OCI-LY7 (cell line): ENCODE data around the gene PLEKHG7. TPM values are rescaled to one million over a fixed set of nuclear protein-coding genes. Genes with fewer than 3 reads are reported as not detected.

Source experiments
- BruUV-seq: library from RNA; stranded (reverse); fragments of 400-500 nt; replicated peaks from 2 replicates; lab custom pipeline; 2021; lab: Mats Ljungman, UMichigan
- CTCF ChIA-PET: fragments of 300-600 bp; sonication (Branson Sonifier 250); formaldehyde crosslinking; loops from one replicate; lab custom pipeline; 2022; ENCODE audit warnings: antibody characterized with exemption; ENCODE audit not compliant: unreplicated experiment; lab: Charles Lee
- POLR2A ChIA-PET: fragments of 300-600 bp; sonication (Branson Sonifier 250); formaldehyde crosslinking; loops from one replicate; lab custom pipeline; 2022; ENCODE audit warnings: antibody characterized with exemption; lab: Charles Lee
- DNase-seq: peaks from one replicate; pipeline ENCODE4 v3.0.0-alpha.2; 2015; ENCODE audit warnings: low spot score
- H2AFZ ChIP-seq: fragments of 200-600 bp; sonication (generic), shearing (Covaris generic); 2 replicates; pipeline ENCODE4 v1.6.1; 2014; ENCODE audit warnings: mild to moderate bottlenecking, antibody characterized with exemption, low read length, moderate library complexity
- H3K27ac ChIP-seq: fragments of 200-600 bp; sonication (generic); 2 replicates; pipeline ENCODE4 v1.5.1; 2014; ENCODE audit warnings: mixed run types, low read depth, mild to moderate bottlenecking, moderate library complexity, low read length, inconsistent platforms; ENCODE audit not compliant: poor library complexity, severe bottlenecking
- H3K36me3 ChIP-seq: fragments of 200-600 bp; sonication (generic); 2 replicates; pipeline ENCODE4 v1.6.1; 2014; ENCODE audit warnings: mild to moderate bottlenecking, antibody characterized with exemption, low read length, moderate library complexity, mixed read lengths; ENCODE audit not compliant: insufficient read depth
- H3K4me1 ChIP-seq: fragments of 200-600 bp; sonication (generic); 2 replicates; pipeline ENCODE4 v1.5.1; 2014; ENCODE audit warnings: mild to moderate bottlenecking, low read length; ENCODE audit not compliant: insufficient read depth, poor library complexity, severe bottlenecking
- H3K4me2 ChIP-seq: fragments of 200-600 bp; sonication (generic); 2 replicates; pipeline ENCODE4 v1.6.1; 2014; ENCODE audit warnings: mild to moderate bottlenecking, low read length
- H3K4me3 ChIP-seq: fragments of 200-600 bp; sonication (generic); 2 replicates; pipeline ENCODE4 v1.5.1; 2014; ENCODE audit warnings: mild to moderate bottlenecking, low read depth, low read length; ENCODE audit not compliant: poor library complexity, severe bottlenecking
- H3K79me2 ChIP-seq: fragments of 200-600 bp; sonication (generic); 2 replicates; pipeline ENCODE4 v1.6.1; 2016; ENCODE audit warnings: low read depth, mild to moderate bottlenecking, low read length, moderate library complexity, mixed read lengths; ENCODE audit not compliant: insufficient read depth
- H3K9me2 ChIP-seq: fragments of 200-600 bp; sonication (generic); 2 replicates; pipeline ENCODE4 v1.6.1; 2016; ENCODE audit warnings: mild to moderate bottlenecking, low read length, mixed read lengths; ENCODE audit not compliant: insufficient read depth
- H3K9me3 ChIP-seq: fragments of 200-600 bp; sonication (generic); 2 replicates; pipeline ENCODE4 v1.6.1; 2014; ENCODE audit warnings: mild to moderate bottlenecking, mixed run types, low read length, mixed read lengths
- H4K20me1 ChIP-seq: fragments of 200-600 bp; sonication (generic); 2 replicates; pipeline ENCODE4 v1.6.1; 2014; ENCODE audit warnings: mild to moderate bottlenecking, antibody characterized with exemption, low read length, moderate library complexity, mixed read lengths; ENCODE audit not compliant: insufficient read depth
- EZH2phosphoT487 ChIP-seq: fragments of 200-600 bp; sonication (generic); IDR thresholded peaks from 2 replicates; pipeline ENCODE4 v1.6.1; 2018; ENCODE audit warnings: low read depth, borderline replicate concordance, mild to moderate bottlenecking, mixed run types, antibody characterized with exemption, low read length, moderate library complexity, mixed read lengths
- intact Hi-C: fragments of 100-400 bp; cut with micrococcal nuclease; formaldehyde crosslinking; loops from one replicate; pipeline ENCODE4 v1.10.0; 2022; ENCODE audit not compliant: unreplicated experiment
- total RNA-seq, 2 experiments: library from RNA; depleted of rRNA in 1 of 2; stranded (reverse); fragments of >200 nt in 1 of 2; shearing (Covaris generic) in 1 of 2; gene quantifications; 2 replicates each; pipeline ENCODE4 v1.2.3, GENCODE V29; 2014 to 2022
- TF ChIP-seq, protein P1 (sequence below): fragments of 200-600 bp; sonication (generic); conservative IDR thresholded peaks from 2 replicates; pipeline ENCODE4 v1.5.1; 2014; ENCODE audit warnings: mild to moderate bottlenecking, antibody characterized with exemption, low read length, moderate library complexity, mixed read lengths

Gene PLEKHG7
- total RNA-seq, 2 experiments from 2014 or later = 0.29 TPM; not detected in 1

DNA sequence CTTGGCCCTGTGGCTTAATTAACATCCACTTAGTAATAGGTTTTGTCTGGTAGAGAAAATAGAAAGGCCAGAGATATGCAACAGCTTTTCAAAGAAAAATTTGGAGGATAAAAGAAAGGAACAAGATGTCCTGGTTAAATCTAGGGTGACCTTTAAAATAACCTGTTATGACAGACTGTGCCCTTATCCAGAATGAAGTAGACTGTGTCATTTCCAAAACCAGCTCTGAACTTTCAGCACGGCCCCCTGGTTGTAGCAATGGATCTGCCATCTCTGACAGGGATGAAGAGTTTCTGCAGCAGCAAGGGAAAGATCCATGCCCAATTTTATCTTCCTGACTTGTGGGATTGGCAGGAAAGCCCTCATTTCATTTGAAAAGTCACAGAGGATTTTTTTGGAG lies 5.1 kb downstream of the PLEKHG7 start:
- no peak for DNase-seq
- POLR2A ChIA-PET = interaction anchor here (0.5 to 0.6 kb wide), 2 partner anchors 22 to 132 kb away, joined by 3 read pairs; no protein-coding TSS in a partner anchor
- H3K4me1 ChIP-seq = peaks cover 3% of the 10 kb centered on the region
- TF ChIP-seq, protein P1, sequence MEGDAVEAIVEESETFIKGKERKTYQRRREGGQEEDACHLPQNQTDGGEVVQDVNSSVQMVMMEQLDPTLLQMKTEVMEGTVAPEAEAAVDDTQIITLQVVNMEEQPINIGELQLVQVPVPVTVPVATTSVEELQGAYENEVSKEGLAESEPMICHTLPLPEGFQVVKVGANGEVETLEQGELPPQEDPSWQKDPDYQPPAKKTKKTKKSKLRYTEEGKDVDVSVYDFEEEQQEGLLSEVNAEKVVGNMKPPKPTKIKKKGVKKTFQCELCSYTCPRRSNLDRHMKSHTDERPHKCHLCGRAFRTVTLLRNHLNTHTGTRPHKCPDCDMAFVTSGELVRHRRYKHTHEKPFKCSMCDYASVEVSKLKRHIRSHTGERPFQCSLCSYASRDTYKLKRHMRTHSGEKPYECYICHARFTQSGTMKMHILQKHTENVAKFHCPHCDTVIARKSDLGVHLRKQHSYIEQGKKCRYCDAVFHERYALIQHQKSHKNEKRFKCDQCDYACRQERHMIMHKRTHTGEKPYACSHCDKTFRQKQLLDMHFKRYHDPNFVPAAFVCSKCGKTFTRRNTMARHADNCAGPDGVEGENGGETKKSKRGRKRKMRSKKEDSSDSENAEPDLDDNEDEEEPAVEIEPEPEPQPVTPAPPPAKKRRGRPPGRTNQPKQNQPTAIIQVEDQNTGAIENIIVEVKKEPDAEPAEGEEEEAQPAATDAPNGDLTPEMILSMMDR = no peak
- no peak for TF ChIP-seq EZH2phosphoT487
- H2AFZ ChIP-seq = no peak overlapping the region
- no peak overlapping the region for H3K27ac ChIP-seq
- intact Hi-C loops = no loop called here
- no peaks in the 10 kb centered on the region for H4K20me1 ChIP-seq
- H3K36me3 ChIP-seq = no peaks in the 10 kb centered on the region
- H3K4me3 ChIP-seq = no peak overlapping the region
- no peak overlapping the region for H3K4me2 ChIP-seq
- no peaks in the 10 kb centered on the region for H3K9me2 ChIP-seq
- CTCF ChIA-PET = no interaction called here
- no TSS peak for BruUV-seq
- H3K79me2 ChIP-seq = no peaks in the 10 kb centered on the region
- no peaks in the 10 kb centered on the region for H3K9me3 ChIP-seq

DNA sequence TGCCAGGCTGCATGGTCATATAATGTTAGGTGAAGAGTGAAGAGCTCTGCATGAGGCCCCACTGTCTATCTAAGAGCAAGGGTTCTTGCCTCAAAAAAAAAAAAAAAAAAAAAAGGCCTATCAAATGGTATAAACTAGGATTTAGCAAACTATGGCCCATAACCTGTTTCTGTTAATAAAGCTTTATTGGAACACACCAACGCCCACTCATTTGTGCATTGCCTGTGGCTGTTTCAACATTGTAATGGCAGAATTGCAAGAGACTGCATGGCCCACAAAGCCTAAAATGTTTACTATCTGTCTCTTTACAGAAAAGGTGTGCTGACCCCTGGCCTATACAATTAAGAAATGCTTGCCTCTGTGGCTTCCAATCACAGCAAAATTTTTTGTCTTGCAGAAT lies 12.8 kb downstream of the PLEKHG7 start:
- Histone ChIP-seq H2AFZ (no peak overlapping the region), H3K4me1 (no peaks in the 10 kb centered on the region), H3K4me3 (no peak overlapping the region), H3K27ac (no peak overlapping the region), H3K9me2 (no peaks in the 10 kb centered on the region), H3K36me3 (no peaks in the 10 kb centered on the region), H3K4me2 (no peak overlapping the region), H4K20me1 (no peaks in the 10 kb centered on the region), H3K9me3 (no peaks in the 10 kb centered on the region), H3K79me2 (no peaks in the 10 kb centered on the region)
- no peak for DNase-seq
- TF ChIP-seq EZH2phosphoT487 = no peak
- TF ChIP-seq, protein P1 = no peak
- POLR2A ChIA-PET = no interaction called here
- intact Hi-C loops = no loop called here
- BruUV-seq = no TSS peak
- CTCF ChIA-PET = no interaction called here

DNA sequence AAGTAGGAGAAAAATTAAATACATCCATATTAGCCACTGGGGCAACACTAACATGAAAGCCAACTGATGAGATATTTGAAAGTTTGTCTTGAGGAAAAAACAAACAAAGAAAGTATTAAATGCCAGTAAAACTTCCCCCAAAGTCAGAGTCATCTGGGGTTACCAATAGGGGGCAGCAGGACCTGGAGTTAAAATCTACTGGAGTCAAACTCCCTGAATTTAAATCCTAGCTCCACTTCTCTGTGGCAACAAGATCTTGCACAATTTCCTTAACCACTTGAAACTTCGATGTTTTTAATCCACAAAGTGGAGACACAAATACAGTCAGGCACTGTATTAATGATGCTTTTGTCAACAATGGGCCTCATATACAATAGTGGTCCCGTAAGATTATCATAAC lies 14.4 kb downstream of the PLEKHG7 start:
- no peaks in the 10 kb centered on the region for H3K79me2 ChIP-seq
- no TSS peak for BruUV-seq
- peak; percentile 9 for DNase-seq
- no peak overlapping the region for H3K4me2 ChIP-seq
- POLR2A ChIA-PET = no interaction called here
- no peaks in the 10 kb centered on the region for H4K20me1 ChIP-seq
- H3K27ac ChIP-seq = no peak overlapping the region
- H3K4me1 ChIP-seq = no peaks in the 10 kb centered on the region
- intact Hi-C loops = no loop called here
- H3K9me3 ChIP-seq = no peaks in the 10 kb centered on the region
- CTCF ChIA-PET = interaction anchor here (0.6 kb wide), 1 partner anchor 150 kb away, joined by 3 read pairs; no protein-coding TSS in a partner anchor
- TF ChIP-seq EZH2phosphoT487 = no peak
- TF ChIP-seq, protein P1 = peak; percentile 70
- no peaks in the 10 kb centered on the region for H3K36me3 ChIP-seq
- H3K9me2 ChIP-seq = no peaks in the 10 kb centered on the region
- H2AFZ ChIP-seq = no peak overlapping the region
- no peak overlapping the region for H3K4me3 ChIP-seq
